ENCODE results near the gene IQCK.
"Not testable (repeated sequence)": the region's sequence is repeated elsewhere in the genome, so short reads cannot be mapped to it uniquely, and the experiment has no call there.

Gene IQCK

GRCh38 chr16:19717741-19718623, at the start of gene IQCK, which contains the start of gene KNOP1:
TSS of gene IQCK (plus strand) at chr16:19718271. CDS start at chr16:19718307, 36 bp downstream.
TSS of gene KNOP1 (minus strand) at chr16:19718227. CDS start at chr16:19715035, 3,192 bp downstream.
- no peak for FAIRE-seq

GRCh38 chr16:19672378-19672777, 45.7 kb upstream of the IQCK start:
- FAIRE-seq, result no peak

- FAIRE-seq, result no peak
These were observed 43.6 kb upstream of the IQCK start for GRCh38 chr16:19674485-19674884.

- no peak for FAIRE-seq
These were observed 40.7 kb upstream of the IQCK start for GRCh38 chr16:19677402-19677801.

- FAIRE-seq, result no peak
These were observed 39.3 kb upstream of the IQCK start for GRCh38 chr16:19678804-19679203.

- FAIRE-seq, result not testable (repeated sequence)
These were observed 38.8 kb upstream of the IQCK start for GRCh38 chr16:19679281-19679680.

GRCh38 chr16:19680881-19681340, 37.2 kb upstream of the IQCK start:
- FAIRE-seq, result no peak

- no peak for FAIRE-seq
These were observed 36.4 kb upstream of the IQCK start for GRCh38 chr16:19681637-19682036.

- FAIRE-seq, result no peak
These were observed 34.4 kb upstream of the IQCK start for GRCh38 chr16:19683453-19684236.

- FAIRE-seq, result no peak
These were observed 32.9 kb upstream of the IQCK start for GRCh38 chr16:19685176-19685575.

GRCh38 chr16:19687279-19687678, 30.8 kb upstream of the IQCK start:
- FAIRE-seq, result no peak

- FAIRE-seq, result no peak
These were observed 29.6 kb upstream of the IQCK start for GRCh38 chr16:19688396-19689024.

- FAIRE-seq, result no peak
These were observed 28.7 kb upstream of the IQCK start for GRCh38 chr16:19689342-19689741.

GRCh38 chr16:19690196-19690595, 27.9 kb upstream of the IQCK start:
- FAIRE-seq, result no peak

GRCh38 chr16:19691161-19691711, 26.8 kb upstream of the IQCK start:
- no peak for FAIRE-seq

GRCh38 chr16:19694989-19695388, 23.1 kb upstream of the IQCK start:
- no peak for FAIRE-seq

GRCh38 chr16:19696328-19696727, 21.7 kb upstream of the IQCK start:
- peak; percentile 18 for FAIRE-seq

- no peak for FAIRE-seq
These were observed 21.1 kb upstream of the IQCK start for GRCh38 chr16:19696961-19697360.

- FAIRE-seq, result no peak
These were observed 20.2 kb upstream of the IQCK start for GRCh38 chr16:19697756-19698318.

GRCh38 chr16:19698480-19699465, 19.3 kb upstream of the IQCK start:
- no peak for FAIRE-seq

GRCh38 chr16:19699472-19699871, 18.6 kb upstream of the IQCK start:
- no peak for FAIRE-seq
